Type B pancreatic cell (in vitro differentiated cells): ENCODE results near the gene CDH16. TPM values are rescaled to one million over a fixed set of nuclear protein-coding genes. Genes with fewer than 3 reads are reported as not detected.

ENCODE experiments used
- DNase-seq: peaks from one replicate; pipeline ENCODE4 v3.0.0; 2021; ENCODE audit warnings: mixed read lengths; ENCODE audit not compliant: unreplicated experiment; ENCODE audit errors: extremely low spot score
- H3K27ac Mint-ChIP-seq: 2 replicates; pipeline ENCODE4 v1.8.0; 2021; ENCODE audit warnings: mild to moderate bottlenecking, mixed read lengths
- H3K27me3 Mint-ChIP-seq: 2 replicates; pipeline ENCODE4 v1.8.0; 2021; ENCODE audit warnings: mixed read lengths
- H3K36me3 Mint-ChIP-seq: 2 replicates; pipeline ENCODE4 v1.8.0; 2021; ENCODE audit warnings: mixed read lengths
- H3K4me1 Mint-ChIP-seq: one replicate; pipeline ENCODE4 v1.8.0; 2021; ENCODE audit warnings: mixed read lengths; ENCODE audit not compliant: unreplicated experiment
- H3K4me3 Mint-ChIP-seq: 2 replicates; pipeline ENCODE4 v1.8.0; 2021; ENCODE audit warnings: mild to moderate bottlenecking, mixed read lengths
- H3K9me3 Mint-ChIP-seq: 2 replicates; pipeline ENCODE4 v1.8.0; 2021; ENCODE audit warnings: mixed read lengths
- long read RNA-seq: library from polyadenylated mRNA; unstranded; transcript quantifications from one replicate; pipeline ENCODE4 v2.0.0, GENCODE V29; 2020
- total RNA-seq: library from RNA; stranded (reverse); gene quantifications from 2 replicates; pipeline ENCODE4 v1.2.1, GENCODE V29; 2021; ENCODE audit warnings: low replicate concordance
- TF ChIP-seq, protein P1 (sequence below): fragments of 200-600 bp; sonication (generic); conservative IDR thresholded peaks from 2 replicates; pipeline ENCODE4 v1.5.0; 2021; ENCODE audit warnings: antibody characterized with exemption, mild to moderate bottlenecking

The CDH16 gene, protein sequence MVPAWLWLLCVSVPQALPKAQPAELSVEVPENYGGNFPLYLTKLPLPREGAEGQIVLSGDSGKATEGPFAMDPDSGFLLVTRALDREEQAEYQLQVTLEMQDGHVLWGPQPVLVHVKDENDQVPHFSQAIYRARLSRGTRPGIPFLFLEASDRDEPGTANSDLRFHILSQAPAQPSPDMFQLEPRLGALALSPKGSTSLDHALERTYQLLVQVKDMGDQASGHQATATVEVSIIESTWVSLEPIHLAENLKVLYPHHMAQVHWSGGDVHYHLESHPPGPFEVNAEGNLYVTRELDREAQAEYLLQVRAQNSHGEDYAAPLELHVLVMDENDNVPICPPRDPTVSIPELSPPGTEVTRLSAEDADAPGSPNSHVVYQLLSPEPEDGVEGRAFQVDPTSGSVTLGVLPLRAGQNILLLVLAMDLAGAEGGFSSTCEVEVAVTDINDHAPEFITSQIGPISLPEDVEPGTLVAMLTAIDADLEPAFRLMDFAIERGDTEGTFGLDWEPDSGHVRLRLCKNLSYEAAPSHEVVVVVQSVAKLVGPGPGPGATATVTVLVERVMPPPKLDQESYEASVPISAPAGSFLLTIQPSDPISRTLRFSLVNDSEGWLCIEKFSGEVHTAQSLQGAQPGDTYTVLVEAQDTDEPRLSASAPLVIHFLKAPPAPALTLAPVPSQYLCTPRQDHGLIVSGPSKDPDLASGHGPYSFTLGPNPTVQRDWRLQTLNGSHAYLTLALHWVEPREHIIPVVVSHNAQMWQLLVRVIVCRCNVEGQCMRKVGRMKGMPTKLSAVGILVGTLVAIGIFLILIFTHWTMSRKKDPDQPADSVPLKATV
- 0.55 and 1.7 TPM in 2 replicates for total RNA-seq
- long read RNA-seq, result 0 reads

DNA sequence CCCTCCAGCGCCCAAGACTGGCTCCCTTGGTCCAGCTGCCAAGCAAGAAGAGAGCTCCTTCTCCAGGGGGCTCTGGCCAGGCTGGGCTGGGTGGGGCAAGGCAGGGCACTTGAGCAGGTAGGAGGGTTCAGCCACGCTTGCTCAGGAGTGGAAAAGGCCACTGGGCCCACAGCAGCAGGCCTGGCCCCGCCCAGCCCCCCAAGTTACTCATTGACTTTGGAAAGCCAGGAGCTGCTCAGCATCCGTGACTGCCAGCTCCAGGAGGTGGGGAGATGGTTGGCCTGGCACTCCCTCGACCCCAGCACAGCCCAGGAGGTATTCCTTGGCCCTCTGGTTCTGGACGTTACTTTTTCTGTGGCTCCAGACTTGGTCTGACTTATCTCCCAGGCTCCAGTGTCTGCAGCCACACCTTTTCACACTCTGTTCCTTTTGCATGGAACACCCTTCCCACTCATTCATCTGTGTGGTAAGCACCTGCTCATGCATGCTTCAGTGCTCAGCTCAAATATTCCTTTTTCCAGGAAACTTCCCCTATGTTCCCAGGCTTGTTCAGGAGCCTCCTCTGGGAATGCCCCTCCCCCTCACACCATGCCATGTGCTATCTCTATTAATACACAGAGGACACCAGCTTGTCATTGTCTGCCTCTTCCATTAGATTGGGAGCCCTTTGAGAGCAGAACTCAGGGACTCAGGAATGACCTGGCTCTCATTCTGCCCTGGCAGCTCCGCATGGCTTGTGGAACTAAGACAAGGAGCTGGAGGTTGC, at the start of gene CDH16:
TSS of gene CDH16 (minus strand) at position 83 of the 766 bp plus-strand sequence. CDS start 820 bp downstream, outside the sequence.
- no peak for DNase-seq
- Mint-ChIP-seq H3K36me3 (peaks cover 3% of the 10 kb centered on the region), H3K27ac (no peak within 1 kb of the TSS), H3K4me3 (no peak within 1 kb of the TSS), H3K4me1 (no peaks in the 10 kb centered on the region), H3K27me3 (peaks cover 58% of the 10 kb centered on the region), H3K9me3 (no peaks in the 10 kb centered on the region)
- TF ChIP-seq, protein P1, sequence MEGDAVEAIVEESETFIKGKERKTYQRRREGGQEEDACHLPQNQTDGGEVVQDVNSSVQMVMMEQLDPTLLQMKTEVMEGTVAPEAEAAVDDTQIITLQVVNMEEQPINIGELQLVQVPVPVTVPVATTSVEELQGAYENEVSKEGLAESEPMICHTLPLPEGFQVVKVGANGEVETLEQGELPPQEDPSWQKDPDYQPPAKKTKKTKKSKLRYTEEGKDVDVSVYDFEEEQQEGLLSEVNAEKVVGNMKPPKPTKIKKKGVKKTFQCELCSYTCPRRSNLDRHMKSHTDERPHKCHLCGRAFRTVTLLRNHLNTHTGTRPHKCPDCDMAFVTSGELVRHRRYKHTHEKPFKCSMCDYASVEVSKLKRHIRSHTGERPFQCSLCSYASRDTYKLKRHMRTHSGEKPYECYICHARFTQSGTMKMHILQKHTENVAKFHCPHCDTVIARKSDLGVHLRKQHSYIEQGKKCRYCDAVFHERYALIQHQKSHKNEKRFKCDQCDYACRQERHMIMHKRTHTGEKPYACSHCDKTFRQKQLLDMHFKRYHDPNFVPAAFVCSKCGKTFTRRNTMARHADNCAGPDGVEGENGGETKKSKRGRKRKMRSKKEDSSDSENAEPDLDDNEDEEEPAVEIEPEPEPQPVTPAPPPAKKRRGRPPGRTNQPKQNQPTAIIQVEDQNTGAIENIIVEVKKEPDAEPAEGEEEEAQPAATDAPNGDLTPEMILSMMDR, result no peak

DNA sequence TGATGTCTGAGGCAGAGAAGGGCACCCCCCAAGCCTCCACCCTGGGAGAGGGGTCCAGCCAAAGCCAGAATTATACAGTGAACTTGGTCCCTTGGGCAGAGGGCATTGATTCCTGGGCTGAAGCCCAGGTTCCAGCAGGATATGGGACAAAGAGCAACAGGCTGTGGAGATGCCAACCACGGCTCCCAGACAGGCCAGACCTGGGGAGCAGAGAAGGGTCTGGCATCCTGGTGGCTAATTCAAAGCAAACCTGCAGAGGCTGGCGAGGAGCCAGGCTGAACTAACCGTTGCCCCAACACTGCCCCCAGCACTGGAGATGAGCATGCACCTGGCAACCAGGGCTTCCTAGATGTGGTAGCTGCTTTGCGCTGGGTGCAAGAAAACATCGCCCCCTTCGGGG, 45.4 kb upstream of the CDH16 start:
- Mint-ChIP-seq H3K9me3 (no peaks in the 10 kb centered on the region), H3K4me3 (no peak overlapping the region), H3K4me1 (no peaks in the 10 kb centered on the region), H3K27ac (no peak overlapping the region), H3K36me3 (no peaks in the 10 kb centered on the region), H3K27me3 (peaks cover 24% of the 10 kb centered on the region)
- DNase-seq, result no peak
- TF ChIP-seq, protein P1, result no peak

DNA sequence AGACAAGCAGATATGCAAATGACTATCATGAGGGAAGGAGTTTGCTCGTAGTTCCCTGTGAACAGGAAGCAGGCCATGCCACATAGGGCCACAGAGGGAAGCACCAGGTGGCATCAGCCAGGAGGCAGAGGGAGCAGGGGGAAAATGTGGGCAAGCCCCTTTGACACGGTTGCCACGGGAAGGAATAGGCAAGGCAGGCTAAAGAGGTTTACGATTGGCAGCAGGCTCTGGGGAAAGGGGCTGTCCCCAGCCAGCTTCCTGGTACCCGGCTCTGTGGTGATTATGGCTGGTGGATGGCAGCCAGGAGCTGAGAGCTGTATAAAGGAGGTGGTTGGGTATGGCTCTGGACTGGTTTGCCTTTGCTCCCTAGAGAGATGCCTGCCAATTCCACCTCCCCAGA, 43.2 kb upstream of the CDH16 start:
- Mint-ChIP-seq H3K27ac (no peak overlapping the region), H3K27me3 (peaks cover 36% of the 10 kb centered on the region), H3K9me3 (no peaks in the 10 kb centered on the region), H3K4me3 (no peak overlapping the region), H3K36me3 (no peaks in the 10 kb centered on the region), H3K4me1 (no peaks in the 10 kb centered on the region)
- no peak for DNase-seq
- TF ChIP-seq, protein P1, result no peak

DNA sequence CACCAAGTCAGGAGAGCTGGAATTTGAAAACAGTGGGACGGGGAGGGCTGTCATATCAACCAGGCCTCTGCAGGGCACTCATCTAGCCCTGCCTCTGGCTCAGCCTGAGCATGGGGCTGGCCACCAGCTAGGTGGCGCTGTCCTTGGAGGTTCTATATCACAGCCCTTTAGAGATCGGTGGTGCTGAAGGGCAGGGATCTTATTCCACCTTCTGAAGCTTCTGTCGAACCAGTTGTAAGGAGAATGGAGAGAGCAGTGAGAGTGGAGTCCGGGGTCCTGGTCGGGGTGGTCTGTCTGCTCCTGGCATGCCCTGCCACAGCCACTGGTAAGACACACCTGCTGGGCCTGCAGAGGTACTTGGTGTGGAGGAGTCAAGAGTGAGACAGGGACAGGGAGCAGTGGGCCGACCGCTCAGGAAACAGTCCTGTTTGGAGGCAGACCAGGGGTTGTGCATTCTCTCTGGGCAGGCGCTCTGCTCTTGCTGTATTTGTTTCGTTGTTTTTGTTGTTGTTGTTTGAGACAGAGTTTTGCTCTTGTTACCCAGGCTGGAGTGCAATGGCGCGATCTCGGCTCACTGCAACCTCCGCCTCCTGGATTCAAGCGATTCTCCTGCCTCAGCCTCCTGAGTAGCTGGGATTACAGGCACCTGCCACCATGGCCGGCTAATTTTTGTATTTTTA, 42.5 kb upstream of the CDH16 start, which contains the start of gene CES3:
TSS of gene CES3 (plus strand) at position 202 of the 680 bp plus-strand sequence. CDS start at position 244, 42 bp downstream.
- peaks cover 36% of the 10 kb centered on the region for H3K27me3 Mint-ChIP-seq
- no peak within 1 kb of the TSS for H3K27ac Mint-ChIP-seq
- H3K4me3 Mint-ChIP-seq, result no peak within 1 kb of the TSS
- TF ChIP-seq, protein P1, result peak; percentile 91
- H3K4me1 Mint-ChIP-seq, result no peaks in the 10 kb centered on the region
- no peaks in the 10 kb centered on the region for H3K9me3 Mint-ChIP-seq
- H3K36me3 Mint-ChIP-seq, result no peaks in the 10 kb centered on the region
- no peak for DNase-seq

DNA sequence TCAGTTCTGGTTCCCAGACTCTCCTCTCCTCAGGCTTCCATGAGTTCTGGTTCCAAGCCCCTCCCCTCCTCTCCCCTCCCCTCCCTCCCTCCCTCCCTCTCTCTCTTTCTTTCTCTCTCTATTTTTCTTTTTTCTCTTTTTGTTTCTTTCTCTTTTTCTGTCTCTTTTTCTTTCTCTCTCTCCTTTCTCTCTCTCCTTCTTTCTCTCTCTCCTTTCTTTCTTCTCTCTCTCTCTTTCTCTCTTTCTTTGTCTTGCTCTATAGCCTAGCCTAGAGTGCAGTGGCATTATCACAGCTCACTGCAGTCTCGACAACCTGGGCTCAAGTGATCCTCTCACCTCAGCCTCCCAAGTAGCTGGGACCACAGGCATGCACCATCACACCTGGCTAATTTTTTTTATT, 41.6 kb upstream of the CDH16 start:
- no peaks in the 10 kb centered on the region for H3K9me3 Mint-ChIP-seq
- H3K4me1 Mint-ChIP-seq, result no peaks in the 10 kb centered on the region
- DNase-seq, result no peak
- H3K4me3 Mint-ChIP-seq, result no peak overlapping the region
- TF ChIP-seq, protein P1, result no peak
- H3K27me3 Mint-ChIP-seq, result peaks cover 35% of the 10 kb centered on the region
- H3K36me3 Mint-ChIP-seq, result no peaks in the 10 kb centered on the region
- no peak overlapping the region for H3K27ac Mint-ChIP-seq
